Caco-2 (cell line): ENCODE data around the gene KLHDC9. TPM values are rescaled to one million over a fixed set of nuclear protein-coding genes. Genes with fewer than 3 reads are reported as not detected.

Source experiments
- Bru-seq: library from RNA; stranded (reverse); fragments of 400-500 nt; gene quantifications from one replicate; lab custom pipeline; 2021; lab: Mats Ljungman, UMichigan
- BruChase-seq, 2 experiments: library from RNA; stranded (reverse); fragments of 400-500 nt; gene quantifications; one replicate each; lab custom pipeline; 2021; lab: Mats Ljungman, UMichigan
- BruUV-seq: library from RNA; stranded (reverse); fragments of 400-500 nt; replicated peaks from 2 replicates; lab custom pipeline; 2021; lab: Mats Ljungman, UMichigan
- CTCF ChIA-PET: fragments of 300-600 bp; sonication (Branson Sonifier 250); formaldehyde crosslinking; loops from one replicate; lab custom pipeline; 2022; ENCODE audit warnings: antibody characterized with exemption; lab: Charles Lee
- POLR2A ChIA-PET: fragments of 300-600 bp; sonication (Branson Sonifier 250); formaldehyde crosslinking; loops from one replicate; lab custom pipeline; 2022; ENCODE audit warnings: antibody characterized with exemption; lab: Charles Lee
- DNase-seq, 2 experiments: peaks; one replicate each; pipeline versions ENCODE4 v3.0.0 to v3.0.0-alpha.2; 2020 to 2022
- H3K27me3 ChIP-seq: replicated peaks from 2 replicates; pipeline ENCODE4 v1.6.0; 2011; ENCODE audit warnings: low read length; ENCODE audit not compliant: control insufficient read depth, insufficient read depth
- H3K36me3 ChIP-seq: 2 replicates; pipeline ENCODE4 v1.5.1; 2011; ENCODE audit warnings: low read length; ENCODE audit not compliant: control insufficient read depth, insufficient read depth
- H3K4me1 ChIP-seq: fragments of 250-450 bp; sonication (Bioruptor Pico); 2 replicates; pipeline ENCODE4 v1.5.1; 2020; ENCODE audit warnings: mild to moderate bottlenecking
- H3K4me3 ChIP-seq: 2 replicates; pipeline ENCODE4 v1.5.1; 2011; ENCODE audit warnings: low read depth, mild to moderate bottlenecking, control low read depth, low read length
- H3K9me3 ChIP-seq: fragments of 250-450 bp; sonication (Bioruptor Pico); 2 replicates; pipeline ENCODE4 v1.5.1; 2020; ENCODE audit warnings: mild to moderate bottlenecking, moderate library complexity
- H3K27ac Mint-ChIP-seq: one replicate; pipeline ENCODE4 v1.8.0; 2022; ENCODE audit warnings: mixed read lengths; ENCODE audit not compliant: unreplicated experiment
- H3K27me3 Mint-ChIP-seq: one replicate; pipeline ENCODE4 v1.8.0; 2022; ENCODE audit warnings: mixed read lengths; ENCODE audit not compliant: insufficient read depth, unreplicated experiment
- H3K36me3 Mint-ChIP-seq: one replicate; pipeline ENCODE4 v1.8.0; 2022; ENCODE audit warnings: mild to moderate bottlenecking, mixed read lengths; ENCODE audit not compliant: insufficient read depth, unreplicated experiment
- H3K4me1 Mint-ChIP-seq: one replicate; pipeline ENCODE4 v1.8.0; 2022; ENCODE audit warnings: low read depth, mixed read lengths; ENCODE audit not compliant: unreplicated experiment
- H3K4me3 Mint-ChIP-seq: one replicate; pipeline ENCODE4 v1.8.0; 2022; ENCODE audit warnings: mild to moderate bottlenecking, moderate library complexity, mixed read lengths; ENCODE audit not compliant: unreplicated experiment
- H3K9me3 Mint-ChIP-seq: one replicate; pipeline ENCODE4 v1.8.0; 2022; ENCODE audit warnings: mixed read lengths; ENCODE audit not compliant: unreplicated experiment
- CTCF ChIP-seq, 2 experiments: fragments of 200-600 bp in 1 of 2; IDR thresholded peaks; 1 replicate in 1 of 2; 2 replicates in 1 of 2; pipeline versions ENCODE4 v1.5.1 to v1.8.0; 2011 to 2022; ENCODE audit warnings: antibody characterized with exemption in 1 of 2, control low read depth in 1 of 2, inconsistent platforms in 1 of 2, low read depth in 1 of 2, low read length in 1 of 2, mild to moderate bottlenecking in 1 of 2, moderate library complexity in 1 of 2; ENCODE audit not compliant: insufficient read depth in 1 of 2, severe bottlenecking in 1 of 2, unreplicated experiment in 1 of 2
- intact Hi-C: fragments of 100-400 bp; cut with micrococcal nuclease; formaldehyde crosslinking; loops from one replicate; pipeline ENCODE4 v1.10.0; 2022; ENCODE audit not compliant: unreplicated experiment
- long read RNA-seq: library from polyadenylated mRNA; stranded (forward); transcript quantifications from one replicate; pipeline ENCODE4 v2.0.0, GENCODE V29; 2022
- total RNA-seq: library from RNA; stranded (reverse); gene quantifications from 2 replicates; pipeline ENCODE4 v1.2.3, GENCODE V29; 2022

The KLHDC9 gene, protein sequence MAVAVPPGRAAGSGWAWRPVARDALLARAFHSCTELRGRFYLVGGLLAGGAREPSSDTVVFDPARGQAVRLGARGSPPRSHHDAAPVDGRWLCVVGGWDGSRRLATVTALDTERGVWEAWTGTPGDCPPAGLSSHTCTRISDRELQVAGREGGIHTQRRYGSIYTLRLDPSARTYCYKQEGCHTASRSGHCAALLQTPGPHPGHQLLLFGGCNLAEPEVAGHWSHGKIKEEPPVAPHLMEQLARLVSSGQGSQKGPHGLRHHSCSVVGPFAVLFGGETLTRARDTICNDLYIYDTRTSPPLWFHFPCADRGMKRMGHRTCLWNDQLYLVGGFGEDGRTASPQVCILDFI
- total RNA-seq (2.0 and 2.2 TPM in 2 replicates), Bru-seq, nascent RNA (percentile 43 among the genes with signal in this experiment), BruChase-seq, experiment 1, labeled RNA remaining after a 2-hour chase (percentile 19 among the genes with signal in this experiment), BruChase-seq, experiment 2, labeled RNA remaining after a 6-hour chase (percentile 31 among the genes with signal in this experiment)
- long read RNA-seq, partial matches to known transcripts: 0 of 6 reads
- long read RNA-seq, other reads (novel, unspliced or antisense): 2 of 6 reads

DNA sequence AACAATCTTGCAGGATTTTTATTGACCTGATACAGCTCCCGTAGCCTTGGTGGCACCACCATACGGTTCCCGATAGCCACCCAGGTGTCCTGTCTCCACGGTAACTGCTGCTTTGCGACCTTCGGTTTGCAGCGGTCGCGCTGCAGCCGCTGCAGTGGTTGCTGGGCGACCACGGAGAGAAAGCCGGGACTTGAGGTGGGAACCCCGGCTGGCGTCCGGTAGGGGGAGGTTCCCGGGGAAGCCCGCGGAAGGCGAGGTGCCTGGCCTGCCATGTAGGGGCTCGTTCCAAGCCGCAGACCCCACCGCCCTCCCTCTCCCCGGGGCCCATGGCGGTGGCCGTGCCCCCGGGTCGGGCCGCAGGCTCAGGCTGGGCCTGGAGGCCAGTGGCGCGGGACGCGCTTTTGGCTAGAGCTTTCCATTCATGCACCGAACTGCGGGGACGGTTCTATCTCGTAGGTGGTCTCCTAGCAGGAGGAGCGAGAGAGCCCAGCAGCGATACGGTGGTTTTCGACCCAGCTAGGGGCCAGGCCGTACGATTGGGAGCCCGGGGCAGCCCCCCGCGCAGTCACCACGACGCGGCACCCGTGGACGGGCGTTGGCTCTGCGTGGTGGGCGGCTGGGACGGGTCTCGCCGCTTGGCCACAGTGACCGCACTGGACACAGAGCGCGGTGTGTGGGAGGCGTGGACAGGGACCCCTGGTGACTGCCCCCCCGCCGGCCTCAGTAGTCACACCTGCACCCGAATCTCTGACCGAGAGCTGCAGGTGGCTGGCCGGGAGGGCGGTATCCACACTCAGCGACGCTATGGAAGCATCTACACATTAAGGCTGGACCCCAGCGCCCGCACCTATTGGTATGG lies at the start of gene KLHDC9:
Gene KLHDC9 (plus strand): TSS at position 152 of the 859 bp plus-strand sequence. CDS start 175 bp downstream, at position 327.
- Histone ChIP-seq H3K27me3 (no peaks in the 10 kb centered on the region), H3K4me1 (no peaks in the 10 kb centered on the region), H3K4me3 (peak within 1 kb of the TSS; percentile 60), H3K36me3 (no peaks in the 10 kb centered on the region; the same call in 1 of the 2 replicates), H3K9me3 (no peaks in the 10 kb centered on the region)
- peak in 1 of 2 experiments; percentile 26 for TF ChIP-seq CTCF (IDR thresholded peaks at IDR 0.05; ENCODE audit: insufficient read depth in 1 of 2, low read depth in 1 of 2, low read length in 1 of 2, severe bottlenecking in 1 of 2, unreplicated experiment in 1 of 2)
- intact Hi-C loops: loop anchor here (1.0 to 5.0 kb wide), 6 partner anchors 26 to 146 kb away; partner anchors contain the start of genes ITLN2 and USF1
- H3K4me3 Mint-ChIP-seq: peak within 1 kb of the TSS; percentile 70
- no peaks in the 10 kb centered on the region for H3K27me3 Mint-ChIP-seq
- H3K4me1 Mint-ChIP-seq: peaks cover 16% of the 10 kb centered on the region
- no TSS peak for BruUV-seq
- ChIA-PET POLR2A (interaction anchor here (0.6 to 1.5 kb wide), 4 partner anchors 35 to 135 kb away, joined by 3 to 6 read pairs (median 4); partner anchors contain the start of genes F11R and USF1), CTCF (interaction anchor here (0.6 to 3.9 kb wide), 16 partner anchors 13 to 147 kb away, joined by 3 to 32 read pairs (median 4); partner anchors contain the start of genes ARHGAP30, DEDD, F11R and NIT1)
- no peaks in the 10 kb centered on the region for H3K9me3 Mint-ChIP-seq
- peak; percentile 88 to 92 for DNase-seq
- H3K36me3 Mint-ChIP-seq: peaks cover 31% of the 10 kb centered on the region
- peak within 1 kb of the TSS; percentile 82 for H3K27ac Mint-ChIP-seq

GRCh38 chr1:161048949-161049722 lies 49.0 kb upstream of the KLHDC9 start:
- peaks cover 14% of the 10 kb centered on the region for H3K36me3 Mint-ChIP-seq
- TF ChIP-seq CTCF (IDR thresholded peaks at IDR 0.05; ENCODE audit: insufficient read depth in 1 of 2, low read depth in 1 of 2, low read length in 1 of 2, severe bottlenecking in 1 of 2, unreplicated experiment in 1 of 2): no peak
- peak overlapping the region; percentile 19 for H3K4me3 Mint-ChIP-seq
- Histone ChIP-seq H3K9me3 (peaks cover 12% of the 10 kb centered on the region; the same call in 1 of the 2 replicates), H3K4me3 (no peak overlapping the region), H3K27me3 (no peaks in the 10 kb centered on the region), H3K36me3 (no peaks in the 10 kb centered on the region; the same call in 1 of the 2 replicates), H3K4me1 (peaks cover 12% of the 10 kb centered on the region)
- peaks cover 6% of the 10 kb centered on the region for H3K4me1 Mint-ChIP-seq
- CTCF ChIA-PET: no interaction called here
- DNase-seq: no peak
- no TSS peak for BruUV-seq
- intact Hi-C loops: no loop called here
- POLR2A ChIA-PET: no interaction called here
- H3K27ac Mint-ChIP-seq: no peak overlapping the region
- H3K9me3 Mint-ChIP-seq: peaks cover 13% of the 10 kb centered on the region
- H3K27me3 Mint-ChIP-seq: no peaks in the 10 kb centered on the region
